ENCODE data around the gene ELK4.

GRCh38 chr1:205652984-205653383, 21.2 kb upstream of the ELK4 start:
- TF ChIP-seq JUND (IDR thresholded peaks at IDR 0.05) (no peak), ZBTB33 (IDR thresholded peaks at IDR 0.05; ENCODE audit: borderline replicate concordance, low read depth) (no peak), EZH2phosphoT487 (IDR thresholded peaks at IDR 0.05; ENCODE audit: borderline replicate concordance, low read depth) (no peak)

All from SK-N-SH (cell line).